GM18498 (cell line): Measurements from ENCODE around the gene LAMA2.

Experiments used
- ATAC-seq: cut with Tn5 transposase; IDR thresholded peaks from one replicate; pipeline ENCODE4 v1.9.1; 2021; ENCODE audit warnings: mild to moderate bottlenecking, moderate library complexity; ENCODE audit not compliant: unreplicated experiment

The LAMA2 gene

GRCh38 chr6:129208415-129209034 is 325.6 kb downstream of the LAMA2 start:
- ATAC-seq = no peak

GRCh38 chr6:129209355-129209754 is 326.4 kb downstream of the LAMA2 start:
- ATAC-seq = no peak

GRCh38 chr6:129210684-129211083 is 327.7 kb downstream of the LAMA2 start:
- ATAC-seq = no peak

- no peak for ATAC-seq
These were observed 328.7 kb downstream of the LAMA2 start for GRCh38 chr6:129211626-129212025.

GRCh38 chr6:129212081-129212480 is 329.1 kb downstream of the LAMA2 start:
- no peak for ATAC-seq

GRCh38 chr6:129215246-129215645 is 332.3 kb downstream of the LAMA2 start:
- ATAC-seq = no peak

- no peak for ATAC-seq
These were observed 333.1 kb downstream of the LAMA2 start for GRCh38 chr6:129215916-129216520.

- no peak for ATAC-seq
These were observed 334.8 kb downstream of the LAMA2 start for GRCh38 chr6:129217701-129218100.

GRCh38 chr6:129233458-129234134 is 350.7 kb downstream of the LAMA2 start:
- peak; percentile 41 for ATAC-seq

GRCh38 chr6:129235167-129236000 is 352.4 kb downstream of the LAMA2 start:
- no peak for ATAC-seq

GRCh38 chr6:129236001-129236517 is 353.1 kb downstream of the LAMA2 start:
- ATAC-seq = peak; percentile 73

- no peak for ATAC-seq
These were observed 356.1 kb downstream of the LAMA2 start for GRCh38 chr6:129238991-129239390.

- no peak for ATAC-seq
These were observed 357.0 kb downstream of the LAMA2 start for GRCh38 chr6:129239825-129240491.

GRCh38 chr6:129240492-129240853 is 357.5 kb downstream of the LAMA2 start:
- ATAC-seq = no peak

GRCh38 chr6:129242546-129242945 is 359.6 kb downstream of the LAMA2 start:
- ATAC-seq = no peak

- no peak for ATAC-seq
These were observed 360.4 kb downstream of the LAMA2 start for GRCh38 chr6:129243377-129243776.

GRCh38 chr6:129248946-129249345 is 366.0 kb downstream of the LAMA2 start:
- no peak for ATAC-seq

GRCh38 chr6:129251669-129252376 is 368.9 kb downstream of the LAMA2 start:
- peak; percentile 92 for ATAC-seq

GRCh38 chr6:129252377-129253071 is 369.6 kb downstream of the LAMA2 start:
- no peak for ATAC-seq
